Type B pancreatic cell (in vitro differentiated cells): ENCODE results near the gene COX5B. TPM values are rescaled to one million over a fixed set of nuclear protein-coding genes. Genes with fewer than 3 reads are reported as not detected.

Experiments used
- DNase-seq: peaks from one replicate; pipeline ENCODE4 v3.0.0; 2021; ENCODE audit warnings: mixed read lengths; ENCODE audit not compliant: unreplicated experiment; ENCODE audit errors: extremely low spot score
- H3K27ac Mint-ChIP-seq: 2 replicates; pipeline ENCODE4 v1.8.0; 2021; ENCODE audit warnings: mild to moderate bottlenecking, mixed read lengths
- H3K27me3 Mint-ChIP-seq: 2 replicates; pipeline ENCODE4 v1.8.0; 2021; ENCODE audit warnings: mixed read lengths
- H3K36me3 Mint-ChIP-seq: 2 replicates; pipeline ENCODE4 v1.8.0; 2021; ENCODE audit warnings: mixed read lengths
- H3K4me1 Mint-ChIP-seq: one replicate; pipeline ENCODE4 v1.8.0; 2021; ENCODE audit warnings: mixed read lengths; ENCODE audit not compliant: unreplicated experiment
- H3K4me3 Mint-ChIP-seq: 2 replicates; pipeline ENCODE4 v1.8.0; 2021; ENCODE audit warnings: mild to moderate bottlenecking, mixed read lengths
- H3K9me3 Mint-ChIP-seq: 2 replicates; pipeline ENCODE4 v1.8.0; 2021; ENCODE audit warnings: mixed read lengths
- CTCF ChIP-seq: fragments of 200-600 bp; sonication (generic); conservative IDR thresholded peaks from 2 replicates; pipeline ENCODE4 v1.5.0; 2021; ENCODE audit warnings: antibody characterized with exemption, mild to moderate bottlenecking
- total RNA-seq: library from RNA; stranded (reverse); gene quantifications from 2 replicates; pipeline ENCODE4 v1.2.1, GENCODE V29; 2021; ENCODE audit warnings: low replicate concordance

Gene COX5B
- total RNA-seq, 1 donor from 2014 or later, result 244 TPM

DNA sequence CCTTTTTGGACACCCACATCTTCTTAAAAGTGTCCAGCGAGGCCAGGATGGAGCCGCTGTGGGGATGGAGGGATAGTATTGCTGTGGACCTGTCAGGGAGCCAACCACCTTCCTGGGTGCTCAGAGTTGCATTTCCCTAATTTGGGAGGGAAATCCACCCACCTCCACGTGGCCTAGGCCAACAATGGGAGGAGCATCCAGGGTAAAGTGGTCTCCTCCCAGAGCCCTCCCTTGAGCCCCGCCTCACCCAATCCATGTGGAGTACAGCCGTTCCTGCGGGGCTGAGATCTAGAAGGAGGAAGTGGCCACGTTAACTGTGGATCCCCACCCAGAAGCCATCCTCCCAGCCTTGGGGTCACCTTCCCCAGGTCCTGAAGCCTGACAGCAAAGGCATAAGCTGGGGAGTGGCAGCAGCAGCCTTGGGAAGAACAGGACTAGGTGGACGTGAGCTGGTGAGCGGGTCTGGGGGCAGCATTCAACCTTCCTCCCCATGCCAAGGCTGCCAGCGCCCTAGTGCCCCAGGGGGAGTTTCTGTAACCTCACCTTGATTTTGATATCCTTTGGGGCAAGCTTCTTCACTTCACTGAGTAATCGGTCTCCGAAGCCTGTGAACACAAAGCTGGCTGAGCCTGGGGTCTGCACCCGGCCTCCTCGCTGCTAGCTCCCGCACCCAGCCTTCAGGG is 11.2 kb downstream of the COX5B start:
- Mint-ChIP-seq H3K4me3 (no peak overlapping the region), H3K9me3 (peaks cover 21% of the 10 kb centered on the region), H3K36me3 (peaks cover 26% of the 10 kb centered on the region), H3K27me3 (no peaks in the 10 kb centered on the region), H3K4me1 (peaks cover 8% of the 10 kb centered on the region), H3K27ac (no peak overlapping the region)
- DNase-seq, result no peak
- TF ChIP-seq CTCF, result no peak

- TF ChIP-seq CTCF, result no peak
- Mint-ChIP-seq H3K27ac (no peak overlapping the region), H3K36me3 (peaks cover 26% of the 10 kb centered on the region)
These were observed 12.3 kb downstream of the COX5B start for GRCh38 chr2:97657986-97658690.

DNA sequence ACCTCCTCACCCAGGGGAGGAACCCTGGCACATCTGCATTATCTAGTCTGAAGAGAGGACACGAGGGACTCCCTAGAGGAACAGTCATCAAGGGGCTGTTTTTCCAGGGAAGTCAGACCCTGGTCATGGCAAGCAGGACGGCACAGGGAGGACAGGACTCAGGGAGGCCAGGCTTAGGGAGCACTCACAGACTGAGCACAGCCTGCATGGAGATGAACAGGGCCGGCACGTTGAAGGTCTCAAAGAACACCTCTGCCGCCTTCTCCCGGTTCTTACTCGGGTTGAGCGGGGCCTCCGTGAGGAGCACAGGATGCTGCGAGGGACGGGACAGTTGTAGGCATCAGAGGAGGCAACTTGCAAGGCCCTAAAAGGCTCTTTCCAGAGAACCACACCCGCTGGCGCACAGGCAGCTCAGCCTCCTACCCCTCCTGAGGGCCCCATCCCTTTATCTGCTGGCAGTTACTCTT is 12.9 kb downstream of the COX5B start:
- no peak for TF ChIP-seq CTCF
- H3K36me3 Mint-ChIP-seq, result peaks cover 22% of the 10 kb centered on the region
- no peaks in the 10 kb centered on the region for H3K27me3 Mint-ChIP-seq
- peaks cover 18% of the 10 kb centered on the region for H3K4me1 Mint-ChIP-seq
- H3K9me3 Mint-ChIP-seq, result peaks cover 17% of the 10 kb centered on the region
- no peak overlapping the region for H3K4me3 Mint-ChIP-seq
- no peak overlapping the region for H3K27ac Mint-ChIP-seq
- no peak for DNase-seq

More at GRCh38 chr2:97657986-97658690, 12.3 kb downstream of the COX5B start:
- H3K27me3 Mint-ChIP-seq, result no peaks in the 10 kb centered on the region
- H3K4me1 Mint-ChIP-seq, result peaks cover 18% of the 10 kb centered on the region
- no peak overlapping the region for H3K4me3 Mint-ChIP-seq
- peaks cover 21% of the 10 kb centered on the region for H3K9me3 Mint-ChIP-seq
- no peak for DNase-seq

GRCh38 chr2:97659256-97660043 is 13.6 kb downstream of the COX5B start:
- no peak overlapping the region for H3K4me3 Mint-ChIP-seq
- peaks cover 14% of the 10 kb centered on the region for H3K36me3 Mint-ChIP-seq
- peaks cover 10% of the 10 kb centered on the region for H3K9me3 Mint-ChIP-seq
- TF ChIP-seq CTCF, result no peak
- peaks cover 18% of the 10 kb centered on the region for H3K4me1 Mint-ChIP-seq
- no peak overlapping the region for H3K27ac Mint-ChIP-seq
- no peaks in the 10 kb centered on the region for H3K27me3 Mint-ChIP-seq
- DNase-seq, result no peak

GRCh38 chr2:97660044-97660774 is 14.3 kb downstream of the COX5B start:
- Mint-ChIP-seq H3K36me3 (peaks cover 9% of the 10 kb centered on the region), H3K4me3 (no peak overlapping the region), H3K9me3 (peaks cover 3% of the 10 kb centered on the region), H3K27ac (no peak overlapping the region), H3K27me3 (no peaks in the 10 kb centered on the region), H3K4me1 (peaks cover 18% of the 10 kb centered on the region)
- DNase-seq, result no peak
- TF ChIP-seq CTCF, result no peak
